DND-41 (cell line): ENCODE data around the gene MDM2.

Source experiments
- CTCF ChIP-seq: IDR thresholded peaks from 2 replicates; pipeline ENCODE4 v1.5.1; 2012; ENCODE audit warnings: borderline replicate concordance, low read length, moderate library complexity, mild to moderate bottlenecking; ENCODE audit not compliant: poor library complexity, severe bottlenecking; ENCODE audit errors: extremely low read depth
- EZH2 ChIP-seq: IDR thresholded peaks from 3 replicates; pipeline ENCODE4 v1.6.1; 2012; ENCODE audit warnings: borderline replicate concordance, low read depth, mild to moderate bottlenecking, moderate library complexity, low read length, inconsistent platforms; ENCODE audit not compliant: severe bottlenecking

- TF ChIP-seq CTCF (no peak), EZH2 (no peak)
These were observed 20.1 kb downstream of the MDM2 start for GRCh38 chr12:68827895-68828671.
